Measurements from ENCODE around the gene PPARGC1A.
A peak's percentile ranks its signal among the peaks of the same experiment; 100 is the strongest.

DNA sequence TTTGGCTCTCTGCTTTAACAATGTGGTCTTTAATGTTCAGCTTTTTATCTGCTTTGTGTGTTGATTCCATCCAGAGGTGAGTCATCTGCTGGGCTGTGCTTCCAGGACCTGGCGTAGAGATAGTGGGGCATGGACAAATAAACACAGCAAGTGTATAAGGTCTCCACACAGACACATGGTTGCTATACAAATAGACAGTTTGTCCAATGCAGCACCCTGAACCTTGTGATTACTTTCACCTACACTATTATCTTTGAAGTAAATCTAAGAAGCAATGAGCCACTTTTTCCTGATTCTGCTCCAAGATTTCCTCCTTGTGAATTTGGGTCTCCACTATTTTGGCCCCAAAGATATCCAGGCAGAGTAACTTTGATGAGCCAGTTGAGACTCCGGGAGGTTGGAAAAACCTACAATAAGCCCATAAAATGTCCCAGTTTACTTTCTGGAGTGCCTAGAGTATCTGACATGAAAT is 12.1 kb downstream of the PPARGC1A start:
- TF ChIP-seq POLR2A (IDR thresholded peaks at IDR 0.05) (no peak), POLR2AphosphoS5 (IDR thresholded peaks at IDR 0.05) (peak in 1 of 4 donors; percentile 20)
- TF ChIP-seq, protein P1, sequence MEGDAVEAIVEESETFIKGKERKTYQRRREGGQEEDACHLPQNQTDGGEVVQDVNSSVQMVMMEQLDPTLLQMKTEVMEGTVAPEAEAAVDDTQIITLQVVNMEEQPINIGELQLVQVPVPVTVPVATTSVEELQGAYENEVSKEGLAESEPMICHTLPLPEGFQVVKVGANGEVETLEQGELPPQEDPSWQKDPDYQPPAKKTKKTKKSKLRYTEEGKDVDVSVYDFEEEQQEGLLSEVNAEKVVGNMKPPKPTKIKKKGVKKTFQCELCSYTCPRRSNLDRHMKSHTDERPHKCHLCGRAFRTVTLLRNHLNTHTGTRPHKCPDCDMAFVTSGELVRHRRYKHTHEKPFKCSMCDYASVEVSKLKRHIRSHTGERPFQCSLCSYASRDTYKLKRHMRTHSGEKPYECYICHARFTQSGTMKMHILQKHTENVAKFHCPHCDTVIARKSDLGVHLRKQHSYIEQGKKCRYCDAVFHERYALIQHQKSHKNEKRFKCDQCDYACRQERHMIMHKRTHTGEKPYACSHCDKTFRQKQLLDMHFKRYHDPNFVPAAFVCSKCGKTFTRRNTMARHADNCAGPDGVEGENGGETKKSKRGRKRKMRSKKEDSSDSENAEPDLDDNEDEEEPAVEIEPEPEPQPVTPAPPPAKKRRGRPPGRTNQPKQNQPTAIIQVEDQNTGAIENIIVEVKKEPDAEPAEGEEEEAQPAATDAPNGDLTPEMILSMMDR (IDR thresholded peaks at IDR 0.05), result no peak
